H1 (cell line): ENCODE data around the gene ENPP6.

ENCODE experiments used
- CHD2 ChIP-seq: IDR thresholded peaks from 2 replicates; pipeline ENCODE4 v1.6.1; 2012; ENCODE audit warnings: low read length, improper control_type of control experiment
- CREB1 ChIP-seq: IDR thresholded peaks from 2 replicates; pipeline ENCODE4 v1.6.1; 2012; ENCODE audit warnings: inconsistent platforms
- EZH2 ChIP-seq: fragments of 200-600 bp; sonication (generic); IDR thresholded peaks from 2 replicates; pipeline ENCODE4 v1.7.1; 2012; ENCODE audit warnings: low read depth, mild to moderate bottlenecking, moderate library complexity, low read length, inconsistent platforms; ENCODE audit not compliant: severe bottlenecking
- KDM1A ChIP-seq: fragments of 200-600, 300-600 bp; sonication (generic); IDR thresholded peaks from 2 replicates; pipeline ENCODE4 v1.7.1; 2016; ENCODE audit warnings: mild to moderate bottlenecking, low read length, borderline replicate concordance
- POLR2A ChIP-seq, 2 experiments: IDR thresholded peaks; 1 replicate in 1 of 2; 2 replicates in 1 of 2; pipeline ENCODE4 v1.6.1; 2011; ENCODE audit warnings: low read depth in 2 of 2, low read length in 2 of 2, mild to moderate bottlenecking in 2 of 2; ENCODE audit errors: control extremely low read depth in 1 of 2
- POLR2AphosphoS5 ChIP-seq: IDR thresholded peaks from 2 replicates; pipeline ENCODE4 v1.6.1; 2011; ENCODE audit warnings: low read depth, low read length
- RFX5 ChIP-seq: IDR thresholded peaks from 2 replicates; pipeline ENCODE4 v1.6.1; 2011; ENCODE audit warnings: low read depth, low read length, improper control_type of control experiment, borderline replicate concordance
- SAP30 ChIP-seq: fragments of 300-600 bp; sonication (generic); IDR thresholded peaks from 2 replicates; pipeline ENCODE4 v1.7.1; 2012; ENCODE audit warnings: low read length, moderate library complexity, mild to moderate bottlenecking, inconsistent platforms; ENCODE audit not compliant: insufficient read depth, insufficient replicate concordance
- ZNF274 ChIP-seq: IDR thresholded peaks from 2 replicates; pipeline ENCODE4 v1.7.0; 2012; ENCODE audit warnings: low read length, borderline replicate concordance; ENCODE audit errors: extremely low read depth
- TF ChIP-seq, protein P1 (sequence below), 3 experiments: IDR thresholded peaks; 1 replicate in 2 of 3; 2 replicates in 1 of 3; pipeline versions ENCODE4 v1.5.1 to v1.6.1; 2011; ENCODE audit warnings: low read length in 3 of 3, mild to moderate bottlenecking in 3 of 3, inconsistent platforms in 2 of 3, low read depth in 1 of 3, moderate library complexity in 1 of 3; ENCODE audit not compliant: insufficient read depth in 1 of 3; ENCODE audit errors: control extremely low read depth in 1 of 3
- TF ChIP-seq, protein P2 (sequence below): IDR thresholded peaks from 2 replicates; pipeline ENCODE4 v1.6.1; 2011; ENCODE audit warnings: low read length, improper control_type of control experiment

DNA sequence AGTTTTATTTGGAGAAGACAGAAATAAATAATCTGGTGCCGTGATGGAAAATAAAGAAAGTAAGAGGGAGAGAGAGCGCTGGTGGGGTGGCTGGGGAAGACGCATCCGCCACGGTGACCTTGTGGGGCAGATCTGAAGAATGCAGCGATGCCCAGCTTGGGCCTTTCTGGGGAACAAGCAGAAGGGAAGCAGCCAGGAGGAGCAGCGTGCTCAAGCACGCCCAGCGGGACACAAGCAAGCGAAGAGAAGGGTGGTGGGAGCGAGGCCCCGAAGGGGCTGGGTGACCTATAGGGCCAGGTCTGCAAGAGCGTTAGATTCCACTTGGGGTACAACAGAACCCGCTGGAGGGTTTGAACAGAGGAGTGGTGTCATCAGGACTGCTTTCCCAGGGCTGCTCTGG is 12.4 kb downstream of the ENPP6 start:
- no peak for TF ChIP-seq POLR2A (IDR thresholded peaks at IDR 0.05; ENCODE audit: control extremely low read depth in 1 of 2, low read depth in 2 of 2, low read length in 2 of 2)
- TF ChIP-seq, protein P1, sequence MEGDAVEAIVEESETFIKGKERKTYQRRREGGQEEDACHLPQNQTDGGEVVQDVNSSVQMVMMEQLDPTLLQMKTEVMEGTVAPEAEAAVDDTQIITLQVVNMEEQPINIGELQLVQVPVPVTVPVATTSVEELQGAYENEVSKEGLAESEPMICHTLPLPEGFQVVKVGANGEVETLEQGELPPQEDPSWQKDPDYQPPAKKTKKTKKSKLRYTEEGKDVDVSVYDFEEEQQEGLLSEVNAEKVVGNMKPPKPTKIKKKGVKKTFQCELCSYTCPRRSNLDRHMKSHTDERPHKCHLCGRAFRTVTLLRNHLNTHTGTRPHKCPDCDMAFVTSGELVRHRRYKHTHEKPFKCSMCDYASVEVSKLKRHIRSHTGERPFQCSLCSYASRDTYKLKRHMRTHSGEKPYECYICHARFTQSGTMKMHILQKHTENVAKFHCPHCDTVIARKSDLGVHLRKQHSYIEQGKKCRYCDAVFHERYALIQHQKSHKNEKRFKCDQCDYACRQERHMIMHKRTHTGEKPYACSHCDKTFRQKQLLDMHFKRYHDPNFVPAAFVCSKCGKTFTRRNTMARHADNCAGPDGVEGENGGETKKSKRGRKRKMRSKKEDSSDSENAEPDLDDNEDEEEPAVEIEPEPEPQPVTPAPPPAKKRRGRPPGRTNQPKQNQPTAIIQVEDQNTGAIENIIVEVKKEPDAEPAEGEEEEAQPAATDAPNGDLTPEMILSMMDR (IDR thresholded peaks at IDR 0.05; ENCODE audit: control extremely low read depth in 1 of 3, insufficient read depth in 1 of 3, low read depth in 1 of 3, low read length in 3 of 3): no peak
- no peak for TF ChIP-seq SAP30
- TF ChIP-seq, protein P2, sequence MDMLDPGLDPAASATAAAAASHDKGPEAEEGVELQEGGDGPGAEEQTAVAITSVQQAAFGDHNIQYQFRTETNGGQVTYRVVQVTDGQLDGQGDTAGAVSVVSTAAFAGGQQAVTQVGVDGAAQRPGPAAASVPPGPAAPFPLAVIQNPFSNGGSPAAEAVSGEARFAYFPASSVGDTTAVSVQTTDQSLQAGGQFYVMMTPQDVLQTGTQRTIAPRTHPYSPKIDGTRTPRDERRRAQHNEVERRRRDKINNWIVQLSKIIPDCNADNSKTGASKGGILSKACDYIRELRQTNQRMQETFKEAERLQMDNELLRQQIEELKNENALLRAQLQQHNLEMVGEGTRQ: no peak
- TF ChIP-seq ZNF274: no peak
- TF ChIP-seq RFX5: no peak
- no peak for TF ChIP-seq POLR2AphosphoS5
- TF ChIP-seq CREB1: no peak
- TF ChIP-seq EZH2: no peak
- TF ChIP-seq KDM1A: no peak
- no peak for TF ChIP-seq CHD2
